ENCODE measurements around the gene TEX53.

Gene TEX53

GRCh38 chr9:114633438-114634089, 24.0 kb downstream of the TEX53 start:
- DNase-seq (ENCODE audit: low spot score) = no peak

GRCh38 chr9:114631166-114631565, 26.4 kb downstream of the TEX53 start:
- no peak for DNase-seq (ENCODE audit: low spot score)

GRCh38 chr9:114629563-114630090, 28.0 kb downstream of the TEX53 start:
- no peak for DNase-seq (ENCODE audit: low spot score)

GRCh38 chr9:114627553-114627952, 30.1 kb downstream of the TEX53 start:
- no peak for DNase-seq (ENCODE audit: low spot score)

GRCh38 chr9:114626415-114627020, 31.1 kb downstream of the TEX53 start:
- DNase-seq (ENCODE audit: low spot score) = no peak

GRCh38 chr9:114624677-114625076, 32.9 kb downstream of the TEX53 start:
- DNase-seq (ENCODE audit: low spot score) = no peak

- DNase-seq (ENCODE audit: low spot score) = no peak
Measured at GRCh38 chr9:114621975-114622609, 35.5 kb downstream of the TEX53 start.

- DNase-seq (ENCODE audit: low spot score) = no peak
Measured at GRCh38 chr9:114621561-114621960, 36.0 kb downstream of the TEX53 start.

- no peak for DNase-seq (ENCODE audit: low spot score)
Measured at GRCh38 chr9:114619191-114619761, 38.3 kb downstream of the TEX53 start.

GRCh38 chr9:114616684-114617520, 40.7 kb downstream of the TEX53 start:
- DNase-seq (ENCODE audit: low spot score) = no peak

GRCh38 chr9:114614373-114614772, 43.2 kb downstream of the TEX53 start:
- no peak for DNase-seq (ENCODE audit: low spot score)

- DNase-seq (ENCODE audit: low spot score) = no peak
Measured at GRCh38 chr9:114613919-114614318, 43.7 kb downstream of the TEX53 start.

GRCh38 chr9:114613087-114613486, 44.5 kb downstream of the TEX53 start:
- no peak for DNase-seq (ENCODE audit: low spot score)

- DNase-seq (ENCODE audit: low spot score) = no peak
Measured at GRCh38 chr9:114612272-114612923, 45.2 kb downstream of the TEX53 start.

GRCh38 chr9:114611516-114612271, 45.9 kb downstream of the TEX53 start:
- DNase-seq (ENCODE audit: low spot score) = peak; percentile 63

- DNase-seq (ENCODE audit: low spot score) = no peak
Measured at GRCh38 chr9:114608525-114608796, 49.1 kb downstream of the TEX53 start.

GRCh38 chr9:114607671-114608524, 49.7 kb downstream of the TEX53 start:
- no peak for DNase-seq (ENCODE audit: low spot score)

- no peak for DNase-seq (ENCODE audit: low spot score)
Measured at GRCh38 chr9:114606597-114607207, 50.9 kb downstream of the TEX53 start.
